ENCODE data around the gene FBF1. TPM values are rescaled to one million over a fixed set of nuclear protein-coding genes. Genes with fewer than 3 reads are reported as not detected.

FBF1 gene
- total RNA-seq, 1 experiment from 2014 or later: 9.1 TPM

DNA sequence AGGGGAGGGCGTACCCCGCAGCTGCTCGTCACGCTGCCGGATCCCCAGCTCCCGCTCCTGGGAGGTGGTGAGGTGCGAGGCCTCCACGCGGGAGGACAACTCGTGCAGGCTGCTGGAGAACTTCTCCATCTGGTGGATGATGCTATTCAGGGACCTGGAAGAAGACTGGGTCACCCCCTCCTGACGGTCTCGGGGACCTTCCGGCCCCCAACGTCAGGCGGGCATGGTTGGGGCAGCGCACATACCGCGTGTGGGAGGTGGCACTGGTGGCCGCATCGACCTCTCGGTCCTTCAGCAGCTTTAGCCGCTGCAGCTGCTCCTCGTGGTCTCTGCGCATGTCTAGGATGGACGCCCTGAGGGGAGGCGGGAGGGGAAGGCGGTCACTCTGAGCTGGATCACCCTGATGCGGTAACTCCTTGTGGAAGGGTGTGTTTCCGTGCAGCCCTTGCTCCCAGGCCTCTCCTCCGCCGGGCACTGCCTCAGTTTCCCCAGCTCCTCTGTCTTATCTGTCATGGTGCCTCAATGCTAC is 22.9 kb downstream of the FBF1 start:
- DNase-seq (ENCODE audit: extremely low read depth, low read depth): no peak

DNA sequence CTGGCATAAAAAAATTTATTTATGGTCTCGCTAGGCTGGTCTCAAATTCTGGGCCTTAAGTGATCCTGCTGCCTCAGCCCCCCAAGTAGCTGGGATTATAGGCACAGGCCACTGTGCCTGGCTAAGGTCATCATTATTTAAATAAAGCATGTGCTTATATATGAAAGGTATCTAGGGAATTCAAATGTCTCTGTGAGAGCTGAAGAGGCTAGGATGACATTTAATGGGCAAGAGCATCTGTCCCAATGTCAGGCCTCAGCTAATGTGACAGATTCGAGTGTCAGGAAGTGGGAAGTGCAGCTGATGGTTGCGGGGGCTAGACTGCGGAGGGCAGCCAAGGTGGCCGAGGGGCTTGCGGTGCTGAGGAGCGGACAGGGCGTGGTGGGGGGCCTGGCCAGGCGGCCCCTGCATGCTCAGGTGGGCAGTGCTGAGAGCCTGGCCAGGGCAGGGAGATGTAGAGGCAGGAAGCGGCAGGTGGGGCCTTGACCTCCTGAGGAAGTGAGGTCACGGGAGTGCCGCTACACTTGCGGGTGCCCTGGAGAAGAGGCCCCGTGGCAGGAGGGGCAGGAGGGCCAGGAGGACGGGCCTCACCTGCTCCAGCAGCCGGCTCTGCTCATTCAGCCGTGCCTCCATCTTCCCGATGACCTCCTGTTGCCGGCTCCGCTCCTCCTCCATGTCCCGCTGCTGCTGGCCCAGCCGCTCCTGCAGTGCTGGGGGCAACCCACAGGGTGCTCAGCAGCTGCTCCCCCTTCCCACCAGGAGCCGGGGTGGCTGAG is 23.5 kb downstream of the FBF1 start:
- DNase-seq (ENCODE audit: extremely low read depth, low read depth): no peak

GRCh38 chr17:75915268-75915667 is 25.6 kb downstream of the FBF1 start:
- no peak for DNase-seq (ENCODE audit: extremely low read depth, low read depth)

DNA sequence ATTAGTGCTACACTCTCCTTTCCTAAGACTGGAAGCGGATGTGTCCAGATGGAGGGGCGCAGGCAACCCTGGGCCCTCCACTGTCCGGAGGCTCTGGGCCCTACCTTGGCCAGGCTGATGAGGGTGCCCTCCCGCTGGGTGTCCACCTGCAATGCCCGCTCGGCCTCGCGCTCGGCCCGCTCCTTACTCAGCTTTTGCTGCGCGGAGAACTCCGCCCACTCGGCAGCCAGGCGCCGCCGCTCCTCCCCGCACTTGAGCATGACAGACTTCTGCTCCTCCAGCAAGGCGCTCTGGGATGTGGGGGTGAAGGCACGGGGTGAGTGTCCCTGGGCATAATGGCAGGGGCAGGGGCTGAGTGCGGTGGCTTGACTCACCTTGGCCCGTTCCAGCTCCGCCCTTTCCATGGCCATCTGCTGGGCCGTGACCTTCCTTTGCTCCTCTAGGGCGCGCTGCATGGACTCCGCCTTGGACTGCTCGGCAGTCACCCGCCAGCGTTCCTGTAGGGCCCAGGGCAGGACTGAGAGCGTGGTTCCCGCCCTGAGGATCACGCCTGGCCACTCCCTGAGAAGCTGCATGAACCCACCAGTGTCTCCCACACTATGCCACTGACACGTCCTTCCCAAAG is 26.1 kb downstream of the FBF1 start:
- DNase-seq (ENCODE audit: extremely low read depth, low read depth): no peak

- DNase-seq (ENCODE audit: extremely low read depth, low read depth): no peak
Observed at GRCh38 chr17:75913537-75914210, 27.2 kb downstream of the FBF1 start.

GRCh38 chr17:75910699-75911098 is 30.1 kb downstream of the FBF1 start:
- no peak for DNase-seq (ENCODE audit: extremely low read depth, low read depth)

GRCh38 chr17:75909812-75910274 is 31.0 kb downstream of the FBF1 start:
- no peak for DNase-seq (ENCODE audit: extremely low read depth, low read depth)

DNA sequence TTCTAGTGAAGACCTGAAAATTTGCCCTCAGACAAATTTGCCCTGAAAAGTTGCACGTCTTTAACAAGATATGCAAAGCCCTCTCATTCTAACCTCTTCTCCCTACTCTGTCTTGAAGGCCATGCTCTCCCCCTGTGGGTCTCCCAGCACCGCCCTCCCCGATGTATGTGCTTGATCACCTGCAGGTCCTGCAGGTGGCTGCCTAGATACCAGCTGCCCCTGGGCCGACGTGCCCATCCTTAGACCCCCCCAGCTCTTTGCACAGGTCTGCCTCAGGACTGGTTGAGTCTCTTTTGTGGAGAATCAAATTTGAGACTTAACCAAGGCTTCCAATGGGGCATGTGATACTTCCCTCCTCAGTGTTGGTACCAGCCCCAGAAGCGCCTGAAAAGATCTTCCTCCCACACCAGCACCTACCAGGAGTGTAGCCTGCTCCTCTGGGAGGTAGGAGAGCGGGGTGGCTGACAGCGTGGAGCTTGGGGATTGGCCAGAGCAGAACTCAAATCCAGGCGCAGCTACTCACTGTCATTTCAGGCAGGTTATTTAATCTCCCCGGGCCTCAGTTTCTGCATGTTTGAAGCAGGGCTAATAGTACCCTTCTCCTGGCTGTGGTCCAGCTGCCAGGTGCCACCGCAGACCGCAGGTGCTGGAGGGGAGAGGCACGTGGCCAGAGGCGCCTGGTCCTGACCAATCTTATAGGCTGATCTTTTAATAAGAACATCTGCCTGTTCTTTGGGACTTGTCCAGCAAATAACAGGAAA is 31.6 kb downstream of the FBF1 start:
- DNase-seq (ENCODE audit: extremely low read depth, low read depth): no peak

DNA sequence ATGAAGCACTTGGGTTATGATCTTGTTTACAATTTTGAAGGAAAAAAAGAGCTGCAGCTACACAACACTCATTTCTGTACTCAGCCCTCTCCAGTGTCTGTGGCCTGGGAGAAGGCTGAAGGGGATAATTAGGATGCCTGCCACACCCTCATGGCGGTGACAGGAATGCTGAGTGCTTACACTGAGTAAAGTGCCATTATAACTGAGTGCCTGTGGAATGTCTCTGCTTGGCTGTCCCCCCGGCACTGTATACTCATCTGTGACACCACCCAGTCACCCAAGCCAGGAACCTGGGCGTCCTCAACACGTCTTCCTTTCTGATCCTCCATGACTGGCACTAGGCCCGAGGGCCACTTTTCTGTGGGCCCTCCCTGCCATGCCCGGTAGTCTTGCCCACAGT is 32.6 kb downstream of the FBF1 start:
- DNase-seq (ENCODE audit: extremely low read depth, low read depth): no peak

- DNase-seq (ENCODE audit: extremely low read depth, low read depth): no peak
Observed at GRCh38 chr17:75906143-75906884, 34.5 kb downstream of the FBF1 start.

- peak; percentile 96 for DNase-seq (ENCODE audit: extremely low read depth, low read depth)
Observed at GRCh38 chr17:75904749-75905521, 35.9 kb downstream of the FBF1 start, which contains the start of gene MRPL38. MRPL38 (minus strand) TSS chr17:75904884; CDS start chr17:75904875, 9 bp downstream.

GRCh38 chr17:75902406-75902805 is 38.4 kb downstream of the FBF1 start:
- no peak for DNase-seq (ENCODE audit: extremely low read depth, low read depth)

DNA sequence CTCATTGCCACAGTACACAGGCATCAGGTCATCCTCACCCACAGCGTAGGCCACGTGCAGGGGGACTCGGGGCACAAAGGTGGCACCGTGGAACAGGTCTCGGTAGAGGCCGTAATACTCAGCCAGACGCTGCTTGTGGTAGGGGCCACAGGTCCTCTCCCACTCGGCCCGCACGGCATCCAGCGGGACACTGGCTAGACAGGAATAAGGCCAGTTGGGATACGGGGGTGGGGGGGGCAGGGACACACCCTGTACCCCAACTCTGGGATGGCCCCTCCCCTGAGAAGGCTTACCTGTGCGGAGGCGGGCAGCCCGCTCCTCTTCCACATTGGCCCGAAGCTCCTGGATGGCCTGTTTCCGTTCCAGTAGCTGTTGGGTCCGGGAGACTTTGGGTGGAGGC is 39.1 kb downstream of the FBF1 start:
- no peak for DNase-seq (ENCODE audit: extremely low read depth, low read depth)

DNA sequence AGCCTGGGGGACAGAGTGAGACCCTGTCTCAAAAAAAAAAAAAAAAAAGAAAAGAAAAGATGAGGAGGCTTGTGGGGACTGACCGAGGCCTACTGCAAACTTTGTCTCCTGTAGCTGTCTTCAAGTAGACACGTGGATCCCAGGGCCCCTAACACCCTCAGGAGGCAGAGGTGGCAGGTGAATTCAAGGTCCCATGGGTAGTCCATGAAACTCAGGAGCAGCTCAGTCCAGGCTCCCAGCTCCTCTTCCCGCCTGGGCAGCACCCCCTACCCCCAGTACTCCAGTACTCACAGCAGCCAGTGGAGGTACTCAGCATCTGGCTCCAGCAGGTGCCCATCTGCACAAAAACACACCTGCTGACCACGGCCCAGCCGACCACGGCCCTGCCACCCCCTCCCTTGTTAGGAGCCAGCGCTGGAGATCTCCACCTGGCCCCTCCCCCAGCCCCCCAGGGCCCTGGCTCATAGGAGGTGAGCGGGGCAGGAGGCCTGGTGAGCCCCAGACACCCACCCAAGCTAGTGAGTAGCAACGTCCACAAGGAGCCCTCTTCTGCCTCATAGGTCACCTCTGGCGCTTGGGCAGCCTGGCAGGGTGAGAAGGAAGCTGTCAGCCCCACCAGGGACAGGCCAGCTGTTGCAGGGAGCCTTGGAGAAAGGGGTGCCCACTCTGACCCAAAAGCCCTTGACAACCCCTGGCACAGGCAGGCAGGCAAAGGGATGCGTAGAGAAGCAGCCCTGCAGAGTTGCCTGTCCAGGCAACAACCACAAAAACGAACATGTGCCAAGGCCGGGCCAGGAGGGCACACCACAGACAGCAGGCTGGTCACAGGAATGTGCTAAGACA is 39.9 kb downstream of the FBF1 start:
- DNase-seq (ENCODE audit: extremely low read depth, low read depth): no peak

- no peak for DNase-seq (ENCODE audit: extremely low read depth, low read depth)
Observed at GRCh38 chr17:75899767-75900468, 40.9 kb downstream of the FBF1 start.

DNA sequence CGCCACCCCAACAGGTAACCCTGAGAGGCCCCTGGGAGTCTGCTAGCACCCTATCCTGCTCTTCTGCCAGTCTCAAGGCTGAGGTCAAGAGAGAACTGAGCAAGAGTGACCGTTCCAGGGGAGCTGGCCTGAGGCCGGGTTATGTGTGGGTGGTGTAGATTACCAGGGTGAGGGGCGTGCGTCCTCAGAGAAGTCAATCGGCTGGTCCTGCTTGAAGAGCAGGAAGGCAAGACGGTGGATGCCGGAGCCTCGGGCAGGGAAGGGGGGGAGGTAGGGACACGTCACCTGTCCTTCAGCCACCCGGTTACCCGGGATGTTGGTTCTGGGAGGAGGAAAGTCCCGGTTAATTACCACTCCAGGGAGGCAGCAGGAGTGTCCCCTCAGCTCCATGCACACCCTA is 41.5 kb downstream of the FBF1 start:
- DNase-seq (ENCODE audit: extremely low read depth, low read depth): no peak

GRCh38 chr17:75898791-75899190 is 42.1 kb downstream of the FBF1 start:
- DNase-seq (ENCODE audit: extremely low read depth, low read depth): no peak

GRCh38 chr17:75898065-75898464 is 42.8 kb downstream of the FBF1 start:
- no peak for DNase-seq (ENCODE audit: extremely low read depth, low read depth)

Data from NCI-H460 (cell line).